ENCODE results near the gene ARPC2. TPM values are rescaled to one million over a fixed set of nuclear protein-coding genes. Genes with fewer than 3 reads are reported as not detected.

The ARPC2 gene
- total and polyA plus RNA-seq, 2 of the 13 experiments (the other 11 are each of a cell fraction or from before 2014, with no cell fraction given) = 168 to 303 TPM

- H3K36me3 ChIP-seq (replicated peaks in 1 of 2; ENCODE audit: control insufficient read depth in 1 of 2, insufficient read depth in 2 of 2, low read length in 2 of 2) = no peaks in the 10 kb centered on the region
- no peaks in the 10 kb centered on the region; a peak in 1 of 5 replicates for H3K27me3 ChIP-seq (ENCODE audit: control insufficient read depth in 1 of 2, insufficient read depth in 2 of 2, low read length in 2 of 2)
- in situ Hi-C loops (cut with HindIII; ENCODE audit: extremely low pct_ligation_motif_present, low pct_unique_long_range_greater_than_20kb) (loop anchor here (5.0 kb wide), 1 partner anchor 105 kb away; the partner anchor contains the start of gene CTDSP1), intact Hi-C loops (cut with micrococcal nuclease; ENCODE audit: unreplicated experiment) (loop anchor here (1.0 to 10.0 kb wide), 6 partner anchors 22 to 272 kb away; partner anchors contain the start of genes AAMP, CATIP, CNOT9 and PNKD)
- no peaks in the 10 kb centered on the region for H3K9me3 ChIP-seq (ENCODE audit: low read length)
- ATAC-seq (peak; percentile 84), DNase-seq (ENCODE audit: low spot score) (peak; percentile 72), FAIRE-seq (no peak)
- H3K4me3 ChIP-seq (replicated peaks in 1 of 3; ENCODE audit: insufficient read depth in 1 of 3, low read depth in 2 of 3, low read length in 3 of 3) = peak within 1 kb of the TSS; percentile 83 to 99 (median 95)
- peak within 1 kb of the TSS; percentile 93 for H3K4me2 ChIP-seq (ENCODE audit: low read depth, low read length)
- H3K9ac ChIP-seq (ENCODE audit: insufficient read depth, low read depth, low read length) = peak within 1 kb of the TSS; percentile 95
- POLR2A ChIA-PET = interaction anchor here (0.5 to 8.5 kb wide), 19 partner anchors 9 to 367 kb away, joined by 3 to 110 read pairs (median 7); partner anchors contain the start of genes AAMP, BCS1L, CATIP and CTDSP1
- peaks cover 88% of the 10 kb centered on the region for H3K4me1 ChIP-seq (ENCODE audit: insufficient read depth, low read length)
- CTCF ChIA-PET (ENCODE audit: low intra/inter-chr PET ratio, low total read pairs) = interaction anchor here (0.6 to 2.2 kb wide), 7 partner anchors 9 to 104 kb away, joined by 3 to 13 read pairs (median 6); partner anchors contain the start of gene CATIP
- H4K20me1 ChIP-seq (ENCODE audit: insufficient read depth, low read length) = peaks cover 13% of the 10 kb centered on the region; the same call in 1 of the 2 replicates
- WGBS (ENCODE audit: low lambda C conversion rate) = 2% methylated on average over 37 of the region's 63 CpGs
- peak within 1 kb of the TSS; percentile 88 for H3K27ac ChIP-seq (ENCODE audit: extremely low read length, insufficient read depth, low read length)
- BruUV-seq (replicated peaks) = TSS peak; percentile 48
- H2AFZ ChIP-seq (ENCODE audit: low read length) = no peak within 1 kb of the TSS
- peaks cover 45% of the 10 kb centered on the region for H3K79me2 ChIP-seq (ENCODE audit: insufficient read depth, low read length)
- no peak; the same call in 1 of the 2 replicates for TF ChIP-seq ZNF335 (CRISPR knock-in tag; IDR thresholded peaks at IDR 0.05)
- no peak for TF ChIP-seq ZFP62 (CRISPR knock-in tag; IDR thresholded peaks at IDR 0.05)
- TF ChIP-seq ZNF776 (CRISPR knock-in tag; IDR thresholded peaks at IDR 0.05) = no peak
- TF ChIP-seq MATR3 (CRISPR knock-in tag; IDR thresholded peaks at IDR 0.05) = no peak
- peak; percentile 79 for TF ChIP-seq POLR2G (IDR thresholded peaks at IDR 0.05; ENCODE audit: low read depth, low read length)
- no peak for TF ChIP-seq ZNF616 (CRISPR knock-in tag; IDR thresholded peaks at IDR 0.05; ENCODE audit: low read depth)
- TF ChIP-seq TRAFD1 (CRISPR knock-in tag; IDR thresholded peaks at IDR 0.05; ENCODE audit: borderline replicate concordance) = no peak
- TF ChIP-seq, protein P1, sequence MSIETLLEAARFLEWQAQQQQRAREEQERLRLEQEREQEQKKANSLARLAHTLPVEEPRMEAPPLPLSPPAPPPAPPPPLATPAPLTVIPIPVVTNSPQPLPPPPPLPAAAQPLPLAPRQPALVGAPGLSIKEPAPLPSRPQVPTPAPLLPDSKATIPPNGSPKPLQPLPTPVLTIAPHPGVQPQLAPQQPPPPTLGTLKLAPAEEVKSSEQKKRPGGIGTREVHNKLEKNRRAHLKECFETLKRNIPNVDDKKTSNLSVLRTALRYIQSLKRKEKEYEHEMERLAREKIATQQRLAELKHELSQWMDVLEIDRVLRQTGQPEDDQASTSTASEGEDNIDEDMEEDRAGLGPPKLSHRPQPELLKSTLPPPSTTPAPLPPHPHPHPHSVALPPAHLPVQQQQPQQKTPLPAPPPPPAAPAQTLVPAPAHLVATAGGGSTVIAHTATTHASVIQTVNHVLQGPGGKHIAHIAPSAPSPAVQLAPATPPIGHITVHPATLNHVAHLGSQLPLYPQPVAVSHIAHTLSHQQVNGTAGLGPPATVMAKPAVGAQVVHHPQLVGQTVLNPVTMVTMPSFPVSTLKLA (IDR thresholded peaks at IDR 0.05) = no peak
- TF ChIP-seq, protein P2, sequence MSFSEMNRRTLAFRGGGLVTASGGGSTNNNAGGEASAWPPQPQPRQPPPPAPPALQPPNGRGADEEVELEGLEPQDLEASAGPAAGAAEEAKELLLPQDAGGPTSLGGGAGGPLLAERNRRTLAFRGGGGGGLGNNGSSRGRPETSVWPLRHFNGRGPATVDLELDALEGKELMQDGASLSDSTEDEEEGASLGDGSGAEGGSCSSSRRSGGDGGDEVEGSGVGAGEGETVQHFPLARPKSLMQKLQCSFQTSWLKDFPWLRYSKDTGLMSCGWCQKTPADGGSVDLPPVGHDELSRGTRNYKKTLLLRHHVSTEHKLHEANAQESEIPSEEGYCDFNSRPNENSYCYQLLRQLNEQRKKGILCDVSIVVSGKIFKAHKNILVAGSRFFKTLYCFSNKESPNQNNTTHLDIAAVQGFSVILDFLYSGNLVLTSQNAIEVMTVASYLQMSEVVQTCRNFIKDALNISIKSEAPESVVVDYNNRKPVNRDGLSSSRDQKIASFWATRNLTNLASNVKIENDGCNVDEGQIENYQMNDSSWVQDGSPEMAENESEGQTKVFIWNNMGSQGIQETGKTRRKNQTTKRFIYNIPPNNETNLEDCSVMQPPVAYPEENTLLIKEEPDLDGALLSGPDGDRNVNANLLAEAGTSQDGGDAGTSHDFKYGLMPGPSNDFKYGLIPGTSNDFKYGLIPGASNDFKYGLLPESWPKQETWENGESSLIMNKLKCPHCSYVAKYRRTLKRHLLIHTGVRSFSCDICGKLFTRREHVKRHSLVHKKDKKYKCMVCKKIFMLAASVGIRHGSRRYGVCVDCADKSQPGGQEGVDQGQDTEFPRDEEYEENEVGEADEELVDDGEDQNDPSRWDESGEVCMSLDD (CRISPR knock-in tag; IDR thresholded peaks at IDR 0.05; ENCODE audit: borderline replicate concordance) = no peak
- TF ChIP-seq, protein P3, sequence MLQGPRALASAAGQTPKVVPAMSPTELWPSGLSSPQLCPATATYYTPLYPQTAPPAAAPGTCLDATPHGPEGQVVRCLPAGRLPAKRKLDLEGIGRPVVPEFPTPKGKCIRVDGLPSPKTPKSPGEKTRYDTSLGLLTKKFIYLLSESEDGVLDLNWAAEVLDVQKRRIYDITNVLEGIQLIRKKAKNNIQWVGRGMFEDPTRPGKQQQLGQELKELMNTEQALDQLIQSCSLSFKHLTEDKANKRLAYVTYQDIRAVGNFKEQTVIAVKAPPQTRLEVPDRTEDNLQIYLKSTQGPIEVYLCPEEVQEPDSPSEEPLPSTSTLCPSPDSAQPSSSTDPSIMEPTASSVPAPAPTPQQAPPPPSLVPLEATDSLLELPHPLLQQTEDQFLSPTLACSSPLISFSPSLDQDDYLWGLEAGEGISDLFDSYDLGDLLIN (CRISPR knock-in tag; IDR thresholded peaks at IDR 0.05; ENCODE audit: borderline replicate concordance) = no peak
- TF ChIP-seq ZNF709 (CRISPR knock-in tag; IDR thresholded peaks at IDR 0.05) = peak; percentile 91; the same call in 1 of the 2 replicates
Measured at GRCh38 chr2:218292048-218293014, 75.3 kb downstream of the ARPC2 start, which contains the start of gene TMBIM1. TSS of gene TMBIM1 (minus strand) at chr2:218292503. CDS start at chr2:218282141, 10,362 bp downstream.
